ENCODE results near the gene TBC1D9.
"Not testable (repeated sequence)": the region's sequence is repeated elsewhere in the genome, so short reads cannot be mapped to it uniquely, and the experiment has no call there.

Gene TBC1D9

DNA sequence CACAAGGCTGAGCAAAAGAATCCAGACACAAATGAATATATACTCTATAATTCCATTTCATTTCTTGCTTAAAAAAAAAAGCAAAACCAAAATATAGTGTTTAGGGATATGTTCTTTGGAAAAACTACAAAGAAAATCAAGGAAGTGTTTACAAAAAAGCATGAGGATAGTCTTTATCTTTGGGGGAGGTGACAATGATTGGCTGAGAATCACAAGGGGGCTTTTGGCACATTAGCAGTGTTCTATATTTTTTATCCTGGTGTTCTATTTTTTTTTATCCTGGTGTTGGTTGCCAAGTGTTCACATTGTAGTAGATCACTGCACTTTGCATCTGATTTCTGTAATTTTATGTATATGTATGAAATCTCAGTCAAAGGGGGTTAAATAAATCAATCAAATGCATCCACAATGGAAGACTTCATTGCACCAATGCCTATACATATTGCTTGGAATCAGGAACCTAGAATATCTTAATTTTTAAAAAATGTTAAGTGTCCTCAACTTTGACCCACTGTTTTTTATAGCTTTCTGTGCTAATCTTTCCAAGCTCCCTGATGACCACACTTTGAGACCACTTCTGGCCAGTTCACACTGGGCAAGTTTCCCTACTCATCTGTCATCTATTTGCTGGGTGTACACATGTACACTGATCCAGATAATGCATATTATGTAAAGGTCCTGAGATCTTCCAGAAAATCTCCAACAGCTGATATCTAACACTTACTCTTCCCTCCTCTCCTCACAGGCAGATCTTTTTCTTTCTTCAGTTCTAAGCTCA lies 3.7 kb downstream of the TBC1D9 start:
- DNase-seq = no peak

GRCh38 chr4:140750470-140750869 lies 5.7 kb downstream of the TBC1D9 start:
- DNase-seq = no peak

DNA sequence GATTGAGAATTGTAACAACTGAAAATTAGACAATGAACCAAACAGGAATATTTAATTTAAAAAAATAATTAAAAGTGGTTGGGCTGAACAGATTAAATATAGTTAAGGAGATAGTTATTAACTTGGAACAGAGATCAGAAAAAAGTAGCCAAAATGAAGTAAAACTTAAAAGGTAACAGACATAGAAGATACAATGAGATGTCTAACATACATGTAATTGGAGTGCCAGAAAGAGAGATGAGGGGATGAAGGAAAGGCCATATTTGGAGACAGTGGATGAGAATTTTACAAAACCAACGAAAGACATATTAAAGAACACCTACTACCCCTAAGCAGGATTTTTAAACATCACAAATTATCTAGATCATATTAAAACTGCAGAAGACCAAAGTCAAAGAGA lies 8.0 kb downstream of the TBC1D9 start:
- no peak for DNase-seq

- not testable (repeated sequence) for DNase-seq
Observed at GRCh38 chr4:140746546-140746945, 9.6 kb downstream of the TBC1D9 start.

DNA sequence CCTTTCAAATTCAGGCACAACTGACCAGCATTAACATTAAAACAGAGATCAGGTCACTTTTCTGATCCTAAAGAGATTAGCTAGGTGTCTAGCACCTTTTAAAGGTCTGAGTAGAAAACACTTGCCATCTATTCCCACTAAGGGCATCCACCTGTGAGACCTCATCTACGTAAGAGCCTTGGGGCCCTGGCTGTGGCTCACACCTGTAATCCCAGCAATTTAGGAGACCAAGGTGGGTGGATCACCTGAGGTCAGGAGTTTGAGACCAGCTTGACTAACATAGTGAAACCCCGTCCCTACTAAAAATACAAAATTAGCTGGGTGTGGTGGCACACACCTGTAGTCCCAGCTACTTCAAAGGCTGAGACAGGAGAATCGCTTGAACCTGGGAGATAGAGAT lies 11.8 kb downstream of the TBC1D9 start:
- DNase-seq = no peak

DNA sequence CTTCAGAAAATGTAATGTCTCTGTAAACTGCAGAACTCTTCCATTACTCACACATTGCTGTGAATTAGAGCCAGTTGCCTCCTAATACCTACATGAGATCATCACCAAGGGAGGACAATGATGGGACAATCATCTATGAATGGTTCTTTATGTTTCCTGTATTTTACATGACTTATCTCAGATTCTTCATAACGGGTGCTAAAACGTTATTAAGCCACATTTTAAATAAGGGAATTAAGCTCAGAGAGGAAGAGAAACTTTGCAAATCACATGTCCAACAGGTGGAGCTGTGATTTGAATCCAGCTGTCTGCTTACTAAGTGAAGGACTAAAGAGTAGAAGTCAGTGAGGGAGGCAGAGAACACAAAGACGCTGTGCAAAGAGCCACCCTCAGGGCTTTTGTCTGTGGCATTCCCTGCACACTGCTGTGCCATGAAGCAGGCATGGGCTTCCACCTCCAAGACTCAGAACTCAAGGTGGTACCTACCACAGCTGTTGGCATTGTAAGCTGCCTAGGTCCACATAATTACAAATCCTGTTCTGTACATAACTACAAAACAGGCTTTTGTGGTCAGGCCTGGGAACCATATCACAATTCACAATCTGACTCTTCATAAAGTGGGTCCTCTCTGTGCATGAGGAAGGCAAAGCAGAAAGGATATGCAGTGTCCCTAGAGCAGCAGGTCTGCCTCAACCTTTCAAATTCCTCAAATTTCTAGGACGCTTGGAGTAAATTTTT lies 12.8 kb downstream of the TBC1D9 start:
- DNase-seq = no peak

DNA sequence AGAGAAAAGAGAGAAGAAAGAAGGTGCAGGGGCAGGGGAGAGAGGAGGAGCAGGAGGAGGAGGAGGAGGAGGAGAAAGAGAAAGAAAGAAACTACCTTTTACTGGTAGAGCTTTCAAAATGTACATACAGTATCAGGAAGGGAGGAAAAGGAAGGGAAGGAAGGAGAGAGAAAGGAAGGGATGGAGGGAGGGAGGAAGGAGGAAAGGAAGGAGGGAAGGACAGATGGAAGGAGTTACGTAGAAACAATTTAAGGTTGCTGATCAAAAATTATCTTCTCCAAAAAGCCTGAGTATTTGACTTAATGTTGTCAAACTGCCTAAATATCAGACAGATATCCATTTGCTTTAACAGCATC lies 13.4 kb downstream of the TBC1D9 start:
- no peak for DNase-seq

- no peak for DNase-seq
Observed at GRCh38 chr4:140740906-140741670, 15.1 kb downstream of the TBC1D9 start.

DNA sequence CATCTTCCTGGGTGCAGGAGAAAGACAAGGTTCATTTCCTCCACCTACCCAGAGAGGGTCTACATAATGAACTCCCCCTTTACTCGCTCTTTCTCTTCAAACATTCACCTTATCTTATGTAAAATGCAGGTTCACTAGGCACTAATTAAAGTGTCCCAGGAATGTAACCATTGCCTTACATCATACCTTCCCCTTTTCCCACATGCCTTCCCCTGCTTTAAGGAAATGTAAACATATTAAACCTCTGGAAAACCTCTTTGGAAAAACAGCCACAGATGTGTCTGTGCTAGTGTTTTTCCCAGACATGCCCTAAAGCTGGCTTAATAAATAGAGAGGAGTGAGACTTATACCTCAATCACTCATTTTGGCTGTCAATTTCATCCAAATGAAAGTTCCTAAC lies 15.8 kb downstream of the TBC1D9 start:
- DNase-seq = no peak

DNA sequence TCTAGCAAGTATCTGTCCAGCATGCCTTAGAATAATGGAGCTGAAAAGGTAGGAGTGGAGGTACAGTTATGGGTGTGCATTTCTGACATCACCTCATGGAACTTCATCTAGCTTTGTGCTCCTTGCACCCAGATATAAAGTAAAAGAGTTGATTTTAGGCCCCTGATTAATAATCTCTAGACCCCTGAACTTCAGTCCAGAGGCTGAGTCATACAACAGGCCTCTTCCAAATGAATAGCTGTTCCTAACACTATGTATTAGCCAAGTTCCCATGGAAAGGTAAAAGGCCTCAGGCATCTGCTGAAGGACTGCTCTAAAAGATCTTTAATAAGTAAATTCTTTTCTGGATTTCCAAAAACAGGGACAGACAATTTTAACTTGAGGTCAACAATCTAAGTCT lies 16.2 kb downstream of the TBC1D9 start:
- DNase-seq = no peak

GRCh38 chr4:140738139-140738538 lies 18.0 kb downstream of the TBC1D9 start:
- DNase-seq = no peak

GRCh38 chr4:140736669-140737343 lies 19.4 kb downstream of the TBC1D9 start:
- no peak for DNase-seq

DNA sequence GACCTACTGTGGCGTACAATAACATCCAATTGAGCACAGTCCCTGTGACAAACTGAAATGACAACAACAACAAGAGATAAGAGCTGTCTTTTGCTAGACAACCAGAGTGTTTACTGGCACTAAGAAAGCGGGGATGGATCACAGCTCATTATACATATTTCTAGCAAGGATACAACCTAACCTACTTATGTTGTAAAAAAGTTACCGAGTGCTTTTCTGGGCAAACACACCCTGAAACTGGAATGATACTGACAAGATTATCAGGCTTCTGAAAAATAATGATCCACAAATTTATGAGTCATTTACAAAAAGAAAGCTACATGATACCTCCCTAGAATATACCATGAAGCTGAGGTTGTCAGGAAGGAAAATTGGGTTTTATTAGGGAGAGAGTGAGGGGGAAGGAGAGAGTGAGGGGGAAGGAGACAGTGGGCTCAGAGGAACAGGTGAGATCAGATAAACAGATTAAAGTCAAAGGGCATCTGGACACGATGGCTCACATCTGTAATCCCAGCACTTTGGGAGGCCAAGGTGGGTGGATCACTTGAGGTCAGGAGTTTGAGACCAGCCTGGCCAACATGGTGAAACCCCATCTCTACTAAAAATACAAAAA lies 20.3 kb downstream of the TBC1D9 start:
- no peak for DNase-seq

- DNase-seq = no peak
Observed at GRCh38 chr4:140735317-140735716, 20.9 kb downstream of the TBC1D9 start.

DNA sequence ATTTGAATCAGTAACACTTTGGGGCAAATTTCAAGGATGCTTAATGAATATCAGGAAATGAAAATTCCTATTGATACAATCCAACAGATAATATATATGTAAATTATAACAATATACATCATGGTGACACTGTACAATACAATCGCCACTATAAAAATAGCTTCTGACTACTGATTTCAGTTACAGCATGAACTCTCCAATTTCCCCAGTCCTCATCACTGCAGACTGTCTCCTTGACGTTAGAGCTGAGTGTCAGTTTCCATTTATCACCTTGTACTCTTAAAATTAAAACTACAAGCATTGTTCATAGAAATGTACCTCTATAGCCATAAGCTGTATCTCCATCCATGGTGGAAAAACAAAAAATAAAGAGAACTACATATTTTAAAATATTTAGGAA lies 23.4 kb downstream of the TBC1D9 start:
- no peak for DNase-seq

DNA sequence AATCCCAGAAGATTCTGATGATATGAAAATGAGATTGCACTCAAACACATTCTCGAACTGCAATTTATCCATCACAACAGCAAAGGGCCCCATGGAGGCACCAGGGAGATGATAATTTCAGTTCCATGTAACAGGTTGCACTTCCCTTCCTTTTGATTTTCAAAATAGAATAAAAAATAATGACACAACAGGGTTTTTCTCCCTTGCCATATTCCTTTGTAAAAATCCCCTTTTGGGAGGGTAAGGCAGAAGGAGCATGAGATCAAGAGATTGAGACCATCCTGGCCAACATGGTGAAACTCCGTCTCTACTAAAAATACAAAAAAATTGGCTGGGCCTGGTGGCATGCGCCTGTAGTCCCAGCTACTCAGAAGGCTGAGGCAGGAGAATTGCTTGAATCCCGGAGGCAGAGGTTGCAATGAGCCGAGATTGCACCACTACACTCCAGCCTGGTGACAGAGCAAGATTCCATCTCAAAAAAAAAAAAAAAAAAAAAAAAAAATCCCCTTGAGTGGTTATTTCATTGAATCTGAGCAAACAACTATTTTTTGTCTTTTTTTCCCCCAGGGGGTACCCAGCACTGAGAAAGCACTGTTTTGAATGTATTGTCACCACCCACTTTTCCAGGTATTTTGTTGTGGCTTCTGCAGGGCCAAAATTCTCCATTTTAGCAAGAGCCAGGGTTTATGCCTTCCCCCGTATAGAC lies 26.7 kb downstream of the TBC1D9 start:
- DNase-seq = no peak

- DNase-seq = no peak
Observed at GRCh38 chr4:140726776-140727500, 29.2 kb downstream of the TBC1D9 start.

DNA sequence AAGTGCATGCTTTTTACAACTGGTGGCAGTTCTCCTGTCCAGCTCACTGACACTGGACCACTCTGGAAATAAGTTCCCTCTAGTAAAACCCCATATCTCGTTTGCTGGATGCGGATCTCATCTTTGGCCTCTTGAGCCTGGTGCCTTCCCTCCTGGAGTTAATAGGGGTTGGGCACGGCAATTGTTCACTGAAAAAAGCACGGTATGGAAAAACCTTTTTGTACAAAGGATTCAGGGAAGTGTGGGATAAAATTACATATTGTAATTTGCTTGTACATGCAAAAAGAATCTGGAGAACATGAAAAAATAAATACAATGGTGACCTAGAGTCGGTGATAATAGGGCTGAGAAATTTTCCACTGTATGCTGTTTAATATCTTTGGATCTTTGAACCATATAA lies 30.6 kb downstream of the TBC1D9 start:
- DNase-seq = no peak

DNA sequence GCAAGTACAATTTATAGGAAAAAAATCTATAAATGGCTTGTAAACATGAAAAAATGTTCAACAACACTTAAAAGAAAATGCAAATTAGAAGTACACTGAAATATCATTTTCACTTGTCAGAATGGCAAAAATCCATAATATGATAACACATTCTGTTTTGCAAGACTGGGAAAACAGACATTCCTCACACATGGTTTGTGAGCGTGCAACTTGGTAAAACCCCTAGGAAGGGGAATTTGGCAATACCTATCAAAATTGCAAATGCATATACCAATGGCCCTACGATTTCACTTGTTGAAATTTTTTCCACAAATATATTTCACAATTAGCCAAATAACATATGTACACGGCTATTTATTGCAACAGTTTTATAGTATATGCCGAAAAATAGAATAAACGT lies 31.4 kb downstream of the TBC1D9 start:
- no peak for DNase-seq

DNA sequence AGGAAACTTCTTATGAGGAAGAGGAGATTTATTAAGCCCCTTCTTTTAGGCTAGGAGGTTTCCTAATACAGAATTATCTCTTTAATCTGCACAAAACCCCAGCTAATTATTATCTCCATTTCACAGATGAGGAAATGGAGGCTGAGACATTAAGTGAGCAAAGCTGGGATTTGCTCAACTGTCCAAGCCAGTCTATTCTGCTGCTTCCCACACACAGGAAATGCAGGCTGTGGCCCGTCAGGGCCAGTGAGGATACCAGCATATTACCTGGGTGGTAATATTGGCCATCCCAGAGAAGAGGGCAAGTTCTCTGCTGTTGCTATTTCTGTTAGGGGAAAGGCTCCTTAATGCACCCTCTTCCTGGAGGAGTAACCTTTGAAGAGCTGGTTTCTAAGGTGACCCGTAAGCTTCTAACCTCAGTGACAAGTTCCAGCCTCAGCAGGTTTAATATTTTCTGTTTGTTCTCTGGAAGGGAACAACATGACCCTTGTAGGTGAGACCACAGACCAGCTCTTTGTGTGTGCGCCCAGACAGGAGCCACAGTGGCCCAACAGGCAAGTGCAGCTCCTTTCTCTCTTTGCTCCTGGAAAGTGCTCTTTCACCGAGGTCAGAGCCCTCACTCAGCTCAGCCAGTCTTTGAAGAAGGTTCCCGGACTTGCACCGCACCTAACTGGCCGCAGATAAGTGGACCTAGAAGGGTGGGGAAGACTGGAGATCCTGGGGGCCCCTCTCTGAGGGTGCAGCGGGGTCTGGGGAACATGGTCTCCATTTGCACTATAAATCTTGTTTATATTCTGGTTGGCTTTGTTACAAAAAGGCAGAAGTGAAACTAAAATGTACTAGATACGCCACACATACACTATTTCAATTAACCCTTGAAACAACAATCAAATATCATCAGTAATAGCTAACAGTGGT lies 35.5 kb downstream of the TBC1D9 start:
- no peak for DNase-seq

Measured in midbrain (tissue), 1 donor.